Suprapubic skin (tissue), 3 donors: ENCODE results near the gene RALGPS1.

Experiments
- POLR2AphosphoS5 ChIP-seq, 3 donors: sonication (generic); formaldehyde crosslinking; IDR thresholded peaks; one replicate each; pipeline ENCODE4 v1.6.1; 2017; ENCODE audit warnings: antibody characterized with exemption in 3 of 3
- TF ChIP-seq, protein P1 (sequence below), 2 donors: fragments of 200-600 bp in 1 of 2; fragments of 450-650 bp in 1 of 2; sonication (generic) in 1 of 2; IDR thresholded peaks; one replicate each; pipeline ENCODE4 v1.5.1; 2016 to 2019; ENCODE audit warnings: antibody characterized with exemption in 2 of 2, mild to moderate bottlenecking in 1 of 2, moderate library complexity in 1 of 2

DNA sequence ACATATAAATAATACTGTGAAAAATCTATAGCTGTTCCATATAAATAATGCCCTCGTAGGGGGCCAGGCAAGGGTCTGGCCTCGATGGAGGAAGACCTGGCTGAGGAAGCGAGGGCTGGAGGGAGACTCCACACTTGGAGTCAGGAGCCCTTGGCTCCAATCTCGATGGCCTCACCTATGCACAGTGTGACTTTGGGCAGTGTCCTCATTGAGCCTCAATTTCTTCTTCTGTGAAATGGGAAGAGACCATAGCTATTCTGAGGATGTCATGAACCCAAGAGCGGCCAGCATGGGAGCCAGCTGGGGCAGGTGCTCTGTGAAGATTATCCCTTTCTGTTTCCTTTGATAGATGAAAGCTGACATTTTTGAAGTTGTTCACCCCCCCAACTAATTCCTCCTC, 183.1 kb downstream of the RALGPS1 start:
- TF ChIP-seq POLR2AphosphoS5 (IDR thresholded peaks at IDR 0.05) = no peak
- TF ChIP-seq, protein P1, sequence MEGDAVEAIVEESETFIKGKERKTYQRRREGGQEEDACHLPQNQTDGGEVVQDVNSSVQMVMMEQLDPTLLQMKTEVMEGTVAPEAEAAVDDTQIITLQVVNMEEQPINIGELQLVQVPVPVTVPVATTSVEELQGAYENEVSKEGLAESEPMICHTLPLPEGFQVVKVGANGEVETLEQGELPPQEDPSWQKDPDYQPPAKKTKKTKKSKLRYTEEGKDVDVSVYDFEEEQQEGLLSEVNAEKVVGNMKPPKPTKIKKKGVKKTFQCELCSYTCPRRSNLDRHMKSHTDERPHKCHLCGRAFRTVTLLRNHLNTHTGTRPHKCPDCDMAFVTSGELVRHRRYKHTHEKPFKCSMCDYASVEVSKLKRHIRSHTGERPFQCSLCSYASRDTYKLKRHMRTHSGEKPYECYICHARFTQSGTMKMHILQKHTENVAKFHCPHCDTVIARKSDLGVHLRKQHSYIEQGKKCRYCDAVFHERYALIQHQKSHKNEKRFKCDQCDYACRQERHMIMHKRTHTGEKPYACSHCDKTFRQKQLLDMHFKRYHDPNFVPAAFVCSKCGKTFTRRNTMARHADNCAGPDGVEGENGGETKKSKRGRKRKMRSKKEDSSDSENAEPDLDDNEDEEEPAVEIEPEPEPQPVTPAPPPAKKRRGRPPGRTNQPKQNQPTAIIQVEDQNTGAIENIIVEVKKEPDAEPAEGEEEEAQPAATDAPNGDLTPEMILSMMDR (IDR thresholded peaks at IDR 0.05) = no peak
